GM12873 (cell line): Measurements from ENCODE around the gene NTN3.

Source experiments
- TF ChIP-seq, protein P1 (sequence below): IDR thresholded peaks from 2 replicates; pipeline ENCODE4 v1.5.1; 2012; ENCODE audit warnings: low read depth, mild to moderate bottlenecking, moderate library complexity, low read length, control low read depth; ENCODE audit not compliant: insufficient read depth; ENCODE audit errors: missing control alignments

Gene NTN3

DNA sequence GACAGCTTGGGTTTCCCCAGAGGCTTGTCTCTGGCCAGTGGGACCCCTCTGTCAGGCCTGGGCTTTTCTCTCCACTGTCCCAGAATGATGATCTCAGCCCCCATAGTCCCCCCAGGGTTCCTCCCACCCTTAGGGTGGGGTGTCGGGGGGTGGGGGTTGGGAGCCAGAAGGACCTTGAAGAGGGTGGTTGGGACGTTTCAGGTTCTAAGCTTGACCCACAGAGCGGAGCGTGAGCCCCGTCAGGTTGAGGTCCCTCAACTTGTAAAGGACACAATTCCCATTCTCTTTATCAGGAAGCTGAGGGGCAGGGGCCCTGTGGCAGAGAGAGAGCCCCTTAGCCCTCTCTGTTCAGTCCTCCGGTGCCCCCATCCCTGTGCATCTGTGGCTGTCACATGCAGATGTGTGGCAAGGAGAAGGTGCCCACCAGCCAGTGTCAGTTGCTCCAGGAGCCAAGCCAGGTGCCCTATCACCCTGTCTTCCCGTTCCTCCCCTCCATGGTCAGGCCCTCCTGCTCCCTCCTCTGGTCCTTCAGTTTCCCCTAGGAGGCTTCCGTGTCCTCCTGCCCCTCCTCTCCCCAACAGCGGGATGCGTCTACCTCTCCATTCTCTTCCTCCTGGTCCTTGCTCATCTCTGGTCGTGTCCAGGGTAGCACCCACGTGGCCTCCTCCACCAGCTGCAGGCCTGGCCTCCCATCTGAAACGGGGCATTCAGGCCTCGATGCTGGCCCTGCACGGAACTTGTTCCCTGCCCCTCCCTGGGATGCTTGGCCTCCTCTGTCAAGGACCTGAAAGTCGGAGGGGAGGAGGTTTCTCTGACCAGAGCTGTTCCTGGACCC lies 1.5 kb upstream of the NTN3 start:
- TF ChIP-seq, protein P1, sequence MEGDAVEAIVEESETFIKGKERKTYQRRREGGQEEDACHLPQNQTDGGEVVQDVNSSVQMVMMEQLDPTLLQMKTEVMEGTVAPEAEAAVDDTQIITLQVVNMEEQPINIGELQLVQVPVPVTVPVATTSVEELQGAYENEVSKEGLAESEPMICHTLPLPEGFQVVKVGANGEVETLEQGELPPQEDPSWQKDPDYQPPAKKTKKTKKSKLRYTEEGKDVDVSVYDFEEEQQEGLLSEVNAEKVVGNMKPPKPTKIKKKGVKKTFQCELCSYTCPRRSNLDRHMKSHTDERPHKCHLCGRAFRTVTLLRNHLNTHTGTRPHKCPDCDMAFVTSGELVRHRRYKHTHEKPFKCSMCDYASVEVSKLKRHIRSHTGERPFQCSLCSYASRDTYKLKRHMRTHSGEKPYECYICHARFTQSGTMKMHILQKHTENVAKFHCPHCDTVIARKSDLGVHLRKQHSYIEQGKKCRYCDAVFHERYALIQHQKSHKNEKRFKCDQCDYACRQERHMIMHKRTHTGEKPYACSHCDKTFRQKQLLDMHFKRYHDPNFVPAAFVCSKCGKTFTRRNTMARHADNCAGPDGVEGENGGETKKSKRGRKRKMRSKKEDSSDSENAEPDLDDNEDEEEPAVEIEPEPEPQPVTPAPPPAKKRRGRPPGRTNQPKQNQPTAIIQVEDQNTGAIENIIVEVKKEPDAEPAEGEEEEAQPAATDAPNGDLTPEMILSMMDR: no peak

DNA sequence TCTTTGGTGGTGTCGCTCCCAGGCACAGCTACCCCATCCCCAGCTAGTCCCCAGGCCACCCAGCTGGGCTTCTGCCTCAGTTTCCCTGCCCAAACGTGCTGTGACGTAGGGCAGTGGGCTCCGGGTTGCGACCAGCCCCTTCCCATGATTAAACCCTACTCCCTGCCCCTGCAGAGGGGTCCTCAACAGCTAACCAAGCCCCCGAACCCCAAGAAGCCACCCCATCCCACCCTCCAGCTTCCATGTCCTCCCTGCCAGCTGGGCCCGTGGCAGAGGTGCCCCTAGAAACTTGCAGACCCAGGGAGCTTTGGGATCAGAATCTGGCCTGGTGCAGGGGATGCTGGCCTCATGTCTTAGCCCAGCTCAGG lies 879 bp upstream of the NTN3 start:
- TF ChIP-seq, protein P1: no peak

DNA sequence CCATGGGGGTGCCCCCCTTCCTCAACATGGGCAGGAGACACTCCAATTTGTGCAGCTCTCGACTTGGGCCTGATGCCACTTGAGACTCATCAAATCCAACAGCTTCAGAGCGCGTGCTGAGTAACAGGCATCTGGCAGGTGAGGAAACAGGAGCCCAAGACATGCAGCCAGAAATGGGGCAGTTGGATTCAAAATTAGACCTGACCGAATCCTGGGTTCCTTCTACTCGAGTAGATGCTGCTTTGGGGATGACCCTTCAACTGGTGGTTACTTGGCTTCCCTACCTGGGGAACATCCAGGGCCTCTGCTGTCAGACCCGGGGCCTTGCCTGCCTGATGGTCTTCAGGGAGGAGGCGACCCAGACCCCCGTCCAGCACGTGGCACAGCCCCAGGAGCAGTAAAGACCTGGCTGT lies 488 bp upstream of the NTN3 start:
- TF ChIP-seq, protein P1: no peak

DNA sequence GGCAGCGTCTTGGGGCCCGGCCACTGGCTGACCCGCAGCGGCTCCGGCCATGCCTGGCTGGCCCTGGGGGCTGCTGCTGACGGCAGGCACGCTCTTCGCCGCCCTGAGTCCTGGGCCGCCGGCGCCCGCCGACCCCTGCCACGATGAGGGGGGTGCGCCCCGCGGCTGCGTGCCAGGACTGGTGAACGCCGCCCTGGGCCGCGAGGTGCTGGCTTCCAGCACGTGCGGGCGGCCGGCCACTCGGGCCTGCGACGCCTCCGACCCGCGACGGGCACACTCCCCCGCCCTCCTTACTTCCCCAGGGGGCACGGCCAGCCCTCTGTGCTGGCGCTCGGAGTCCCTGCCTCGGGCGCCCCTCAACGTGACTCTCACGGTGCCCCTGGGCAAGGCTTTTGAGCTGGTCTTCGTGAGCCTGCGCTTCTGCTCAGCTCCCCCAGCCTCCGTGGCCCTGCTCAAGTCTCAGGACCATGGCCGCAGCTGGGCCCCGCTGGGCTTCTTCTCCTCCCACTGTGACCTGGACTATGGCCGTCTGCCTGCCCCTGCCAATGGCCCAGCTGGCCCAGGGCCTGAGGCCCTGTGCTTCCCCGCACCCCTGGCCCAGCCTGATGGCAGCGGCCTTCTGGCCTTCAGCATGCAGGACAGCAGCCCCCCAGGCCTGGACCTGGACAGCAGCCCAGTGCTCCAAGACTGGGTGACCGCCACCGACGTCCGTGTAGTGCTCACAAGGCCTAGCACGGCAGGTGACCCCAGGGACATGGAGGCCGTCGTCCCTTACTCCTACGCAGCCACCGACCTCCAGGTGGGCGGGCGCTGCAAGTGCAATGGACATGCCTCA lies 773 bp downstream of the NTN3 start:
- TF ChIP-seq, protein P1: no peak

DNA sequence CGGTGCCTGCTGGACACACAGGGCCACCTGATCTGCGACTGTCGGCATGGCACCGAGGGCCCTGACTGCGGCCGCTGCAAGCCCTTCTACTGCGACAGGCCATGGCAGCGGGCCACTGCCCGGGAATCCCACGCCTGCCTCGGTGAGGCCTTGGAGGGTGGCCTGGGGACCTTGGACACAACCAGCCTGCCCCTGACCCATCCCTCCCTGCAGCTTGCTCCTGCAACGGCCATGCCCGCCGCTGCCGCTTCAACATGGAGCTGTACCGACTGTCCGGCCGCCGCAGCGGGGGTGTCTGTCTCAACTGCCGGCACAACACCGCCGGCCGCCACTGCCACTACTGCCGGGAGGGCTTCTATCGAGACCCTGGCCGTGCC lies 1.4 kb downstream of the NTN3 start:
- TF ChIP-seq, protein P1: no peak

DNA sequence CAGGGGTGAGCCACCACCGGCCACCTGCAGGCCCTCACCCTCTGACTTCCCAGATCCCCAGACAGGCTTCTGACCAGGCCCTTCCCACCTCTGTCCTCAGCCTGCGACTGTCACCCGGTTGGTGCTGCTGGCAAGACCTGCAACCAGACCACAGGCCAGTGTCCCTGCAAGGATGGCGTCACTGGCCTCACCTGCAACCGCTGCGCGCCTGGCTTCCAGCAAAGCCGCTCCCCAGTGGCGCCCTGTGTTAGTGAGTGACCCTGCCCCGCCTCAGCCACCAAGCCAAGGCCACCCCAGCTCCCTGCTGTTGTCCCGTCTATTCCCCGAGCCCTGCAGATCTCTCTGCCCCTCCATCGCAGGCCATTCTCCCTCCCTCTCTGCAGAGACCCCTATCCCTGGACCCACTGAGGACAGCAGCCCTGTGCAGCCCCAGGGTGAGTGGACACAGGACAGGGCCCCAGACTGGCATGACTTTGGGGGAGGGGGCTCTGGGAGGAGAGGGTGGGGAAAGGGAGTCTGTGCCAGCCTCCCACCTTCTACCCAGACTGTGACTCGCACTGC lies 1.9 kb downstream of the NTN3 start:
- TF ChIP-seq, protein P1: no peak

DNA sequence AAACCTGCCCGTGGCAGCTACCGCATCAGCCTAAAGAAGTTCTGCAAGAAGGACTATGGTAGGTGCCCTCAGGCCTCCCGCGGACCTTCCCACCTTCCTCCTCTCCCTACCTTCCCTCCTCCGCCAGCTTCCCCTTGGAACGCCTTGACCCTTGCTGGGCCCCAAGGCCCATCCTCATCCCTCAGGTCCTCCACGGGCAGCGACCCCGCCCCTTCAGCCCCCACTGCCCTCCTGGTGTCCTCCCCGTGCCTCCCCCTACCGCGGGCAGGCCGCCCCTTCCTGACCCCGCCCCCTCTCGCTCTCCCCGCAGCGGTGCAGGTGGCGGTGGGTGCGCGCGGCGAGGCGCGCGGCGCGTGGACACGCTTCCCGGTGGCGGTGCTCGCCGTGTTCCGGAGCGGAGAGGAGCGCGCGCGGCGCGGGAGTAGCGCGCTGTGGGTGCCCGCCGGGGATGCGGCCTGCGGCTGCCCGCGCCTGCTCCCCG lies 2.4 kb downstream of the NTN3 start:
- TF ChIP-seq, protein P1: no peak
